B cell (primary cell): ENCODE measurements around the gene IFNA13. TPM values are rescaled to one million over a fixed set of nuclear protein-coding genes. Genes with fewer than 3 reads are reported as not detected.

Experiments
- ATAC-seq: fragments of 200-7000 bp; cut with Tn5 transposase; one replicate; pipeline ENCODE4 v1.10.0; 2021; ENCODE audit warnings: low read depth, mild to moderate bottlenecking, moderate number of reproducible peaks, moderate library complexity
- CTCF ChIA-PET: fragments of 350-600 bp; sonication (Branson Sonifier 250); formaldehyde crosslinking; loops from one replicate; lab custom pipeline; 2021; ENCODE audit warnings: antibody characterized with exemption, inconsistent platforms; lab: Charles Lee
- POLR2A ChIA-PET: fragments of 350-600 bp; sonication (Branson Sonifier 250); formaldehyde crosslinking; loops from one replicate; lab custom pipeline; 2021; ENCODE audit warnings: antibody characterized with exemption; lab: Charles Lee
- DNase-seq: peaks from one replicate; pipeline ENCODE4 v3.0.0; 2013
- H2AFZ ChIP-seq: 2 replicates; pipeline ENCODE4 v1.6.1; 2012; ENCODE audit warnings: mild to moderate bottlenecking, low read depth, low read length; ENCODE audit not compliant: insufficient read depth, poor library complexity, severe bottlenecking
- H3K27ac ChIP-seq, 2 donors: 1 replicate in 1 of 2; 2 replicates in 1 of 2; pipeline ENCODE4 v1.5.1; 2012 to 2013; ENCODE audit warnings: low read length in 2 of 2, mild to moderate bottlenecking in 2 of 2, moderate library complexity in 1 of 2
- H3K27me3 ChIP-seq, 4 experiments: fragments of 200-600 bp in 1 of 4; sonication (generic) in 1 of 4; replicated peaks in 1 of 4; 1 replicate in 2 of 4; 2 replicates in 2 of 4; pipeline versions ENCODE4 v1.6.1 to v1.7.0; 2013 to 2016; ENCODE audit warnings: low read length in 3 of 4, mild to moderate bottlenecking in 2 of 4, mixed read lengths in 1 of 4, moderate library complexity in 1 of 4; ENCODE audit not compliant: insufficient read depth in 4 of 4, control insufficient read depth in 3 of 4; ENCODE audit errors: control extremely low read depth in 1 of 4
- H3K36me3 ChIP-seq, 2 experiments: replicated peaks in 1 of 2; 1 replicate in 1 of 2; 2 replicates in 1 of 2; pipeline versions ENCODE4 v1.6.1 to v1.7.1; 2013; ENCODE audit warnings: low read length in 1 of 2; ENCODE audit not compliant: insufficient read depth in 2 of 2, control insufficient read depth in 1 of 2; ENCODE audit errors: control extremely low read depth in 1 of 2, extremely low read depth in 1 of 2
- H3K4me1 ChIP-seq, 2 donors: fragments of 200-600 bp in 1 of 2; sonication (generic) in 1 of 2; 1 replicate in 1 of 2; 2 replicates in 1 of 2; pipeline versions ENCODE4 v1.5.1 to v1.6.1; 2013 to 2017; ENCODE audit warnings: low read length in 2 of 2; ENCODE audit not compliant: control insufficient read depth in 2 of 2, insufficient read depth in 2 of 2
- H3K4me2 ChIP-seq: replicated peaks from 2 replicates; pipeline ENCODE3; 2012; ENCODE audit warnings: mild to moderate bottlenecking, low read depth, low read length; ENCODE audit not compliant: poor library complexity, severe bottlenecking
- H3K4me3 ChIP-seq, 5 experiments: fragments of 200-600 bp in 1 of 5; sonication (generic) in 1 of 5; 1 replicate in 3 of 5; 2 replicates in 2 of 5; pipeline versions ENCODE4 v1.5.1 to v1.7.0; 2011 to 2016; ENCODE audit warnings: low read length in 4 of 5, mild to moderate bottlenecking in 4 of 5, low read depth in 2 of 5, control low read depth in 1 of 5, moderate library complexity in 1 of 5; ENCODE audit not compliant: insufficient read depth in 1 of 5; ENCODE audit errors: control extremely low read depth in 1 of 5, extremely low read depth in 1 of 5
- H3K79me2 ChIP-seq: fragments of 200-600 bp; sonication (generic); one replicate; pipeline ENCODE4 v1.6.0; 2016; ENCODE audit warnings: low read length; ENCODE audit not compliant: control insufficient read depth, insufficient read depth
- H3K9ac ChIP-seq: fragments of 200-600 bp; sonication (generic); 2 replicates; pipeline ENCODE4 v1.6.1; 2017; ENCODE audit warnings: mild to moderate bottlenecking, low read length, moderate library complexity
- H3K9me3 ChIP-seq, 3 donors: one replicate each; pipeline versions ENCODE4 v1.6.1 to v1.7.1; 2013; ENCODE audit warnings: low read length in 2 of 3; ENCODE audit not compliant: control insufficient read depth in 2 of 3, insufficient read depth in 1 of 3; ENCODE audit errors: control extremely low read depth in 1 of 3
- H4K20me1 ChIP-seq: 2 replicates; pipeline ENCODE4 v1.6.0; 2012; ENCODE audit warnings: mild to moderate bottlenecking, low read length; ENCODE audit not compliant: insufficient read depth, control insufficient read depth, poor library complexity, severe bottlenecking
- H3K27ac Mint-ChIP-seq: one replicate; pipeline ENCODE4 v1.8.0; 2021; ENCODE audit warnings: mixed read lengths
- H3K27me3 Mint-ChIP-seq: one replicate; pipeline ENCODE4 v1.8.0; 2021; ENCODE audit warnings: mixed read lengths
- H3K4me1 Mint-ChIP-seq: one replicate; pipeline ENCODE4 v1.8.0; 2021; ENCODE audit warnings: mixed read lengths
- H3K4me3 Mint-ChIP-seq: one replicate; pipeline ENCODE4 v1.8.0; 2021; ENCODE audit warnings: mixed read lengths
- H3K9me3 Mint-ChIP-seq: one replicate; pipeline ENCODE4 v1.8.0; 2022; ENCODE audit warnings: mixed read lengths; ENCODE audit not compliant: insufficient read depth
- CTCF ChIP-seq: fragments of 200-600 bp; IDR thresholded peaks from one replicate; pipeline ENCODE4 v1.8.0; 2022; ENCODE audit warnings: antibody characterized with exemption, mild to moderate bottlenecking
- EZH2 ChIP-seq: IDR thresholded peaks from 2 replicates; pipeline ENCODE4 v1.6.1; 2012; ENCODE audit warnings: borderline replicate concordance, low read depth, mild to moderate bottlenecking, moderate library complexity, low read length; ENCODE audit not compliant: insufficient read depth, poor library complexity, severe bottlenecking
- WGBS: methylation state at CpG from one replicate; pipeline ENCODE4 v1.1.5; 2013; ENCODE audit warnings: missing lambda C conversion rate; ENCODE audit not compliant: insufficient coverage; 5-methylcytosine and 5-hydroxymethylcytosine counted together
- intact Hi-C: fragments of 100-400 bp; cut with micrococcal nuclease; formaldehyde crosslinking; loops from one replicate; pipeline ENCODE4 v1.10.0; 2022
- polyA plus RNA-seq: library from polyadenylated mRNA; depleted of rRNA; stranded (reverse); fragments of >200 nt; gene quantifications from 2 replicates; pipeline ENCODE4 v1.2.3, GENCODE V29; 2012
- total RNA-seq, 2 donors: library from RNA; stranded (reverse); fragments of 120-200 nt in 1 of 2; gene quantifications; 1 replicate in 1 of 2; 2 replicates in 1 of 2; pipeline versions ENCODE4 v1.2.3 to v1.2.4, GENCODE V29; 2013 to 2022

IFNA13 gene
- total and polyA plus RNA-seq, 2 donors (not counting 1 experiment from before 2014, with no cell fraction given) = not detected

- peaks cover 0 to 7% of the 10 kb centered on the region in 2 experiments for H3K36me3 ChIP-seq
- no peaks in the 10 kb centered on the region for H3K27me3 ChIP-seq
- H3K9me3 ChIP-seq = no peaks in the 10 kb centered on the region
- H3K27ac ChIP-seq = no peak overlapping the region
- peak; percentile 64 for ATAC-seq
- CTCF ChIA-PET = interaction anchor here (0.6 to 10.2 kb wide), 21 partner anchors 8 to 921 kb away, joined by 3 to 92 read pairs (median 4); no protein-coding TSS in a partner anchor
- peaks cover 9% of the 10 kb centered on the region for H3K27me3 Mint-ChIP-seq
- intact Hi-C loops = loop anchor here (1.0 to 2.0 kb wide), 2 partner anchors 137 to 471 kb away; no protein-coding TSS in a partner anchor
- TF ChIP-seq EZH2 = no peak
- TF ChIP-seq CTCF = peak; percentile 83
- no peak overlapping the region for H3K4me2 ChIP-seq
- no peaks in the 10 kb centered on the region for H3K9me3 Mint-ChIP-seq
- H3K9ac ChIP-seq = no peak overlapping the region
- H3K27ac Mint-ChIP-seq = no peak overlapping the region
- H3K4me1 Mint-ChIP-seq = peaks cover 4% of the 10 kb centered on the region
- H3K4me3 ChIP-seq = no peak overlapping the region
- 83% methylated on average over 1 of the region's 7 CpGs for WGBS
- POLR2A ChIA-PET = no interaction called here
- no peak overlapping the region for H2AFZ ChIP-seq
- peak; percentile 48 for DNase-seq
- H3K4me1 ChIP-seq = no peaks in the 10 kb centered on the region
- H3K79me2 ChIP-seq = no peaks in the 10 kb centered on the region
- H4K20me1 ChIP-seq = no peaks in the 10 kb centered on the region
- H3K4me3 Mint-ChIP-seq = no peak overlapping the region
Observed at GRCh38 chr9:21317956-21318923, 49.6 kb downstream of the IFNA13 start.

Other genes starting within 250 kb of the IFNA13 start
- gene IFNW1, start 226.2 kb downstream of the IFNA13 start, total RNA-seq = not detected in 2 replicates
- not detected in 2 replicates for gene IFNW1, start 226.2 kb downstream of the IFNA13 start, polyA plus RNA-seq
- not detected in 2 replicates for gene IFNA21, start 201.4 kb downstream of the IFNA13 start, total RNA-seq
- gene IFNA21, start 201.4 kb downstream of the IFNA13 start, polyA plus RNA-seq = not detected in 2 replicates
- not detected in 2 replicates for gene IFNA4, start 180.5 kb downstream of the IFNA13 start, total RNA-seq
- not detected in 2 replicates for gene IFNA4, start 180.5 kb downstream of the IFNA13 start, polyA plus RNA-seq
- not detected in 2 replicates for gene IFNA7, start 165.9 kb downstream of the IFNA13 start, total RNA-seq
- not detected in 2 replicates for gene IFNA7, start 165.9 kb downstream of the IFNA13 start, polyA plus RNA-seq
- gene IFNA10, start 160.9 kb downstream of the IFNA13 start, total RNA-seq = not detected in 2 replicates
- gene IFNA10, start 160.9 kb downstream of the IFNA13 start, polyA plus RNA-seq = not detected in 2 replicates
- gene IFNA16, start 150.7 kb downstream of the IFNA13 start, total RNA-seq = not detected in 2 replicates
- gene IFNA16, start 150.7 kb downstream of the IFNA13 start, polyA plus RNA-seq = not detected in 2 replicates
- not detected in 2 replicates for gene IFNA17, start 139.8 kb downstream of the IFNA13 start, total RNA-seq
- gene IFNA17, start 139.8 kb downstream of the IFNA13 start, polyA plus RNA-seq = not detected in 2 replicates
- not detected in 2 replicates for gene IFNA14, start 128.1 kb downstream of the IFNA13 start, total RNA-seq
- not detected in 2 replicates for gene IFNA14, start 128.1 kb downstream of the IFNA13 start, polyA plus RNA-seq
- not detected in 2 replicates for gene IFNA5, start 62.7 kb downstream of the IFNA13 start, total RNA-seq
- not detected in 2 replicates for gene IFNA5, start 62.7 kb downstream of the IFNA13 start, polyA plus RNA-seq
- gene KLHL9, start 32.7 kb downstream of the IFNA13 start, total RNA-seq = 17.5 and 17.6 TPM in 2 replicates
- 4.3 and 4.8 TPM in 2 replicates for gene KLHL9, start 32.7 kb downstream of the IFNA13 start, polyA plus RNA-seq
- not detected in 2 replicates for gene IFNA6, start 17.2 kb downstream of the IFNA13 start, total RNA-seq
- not detected in 2 replicates for gene IFNA6, start 17.2 kb downstream of the IFNA13 start, polyA plus RNA-seq
- gene IFNA2, start 17.3 kb upstream of the IFNA13 start, total RNA-seq = not detected in 2 replicates
- gene IFNA2, start 17.3 kb upstream of the IFNA13 start, polyA plus RNA-seq = not detected in 2 replicates
- not detected in 2 replicates for gene IFNA8, start 41.1 kb upstream of the IFNA13 start, total RNA-seq
- gene IFNA8, start 41.1 kb upstream of the IFNA13 start, polyA plus RNA-seq = not detected in 2 replicates
- not detected in 2 replicates for gene IFNA1, start 72.4 kb upstream of the IFNA13 start, total RNA-seq
- gene IFNA1, start 72.4 kb upstream of the IFNA13 start, polyA plus RNA-seq = not detected in 2 replicates
- not detected in 2 replicates for gene IFNE, start 114.3 kb upstream of the IFNA13 start, total RNA-seq
- not detected in 2 replicates for gene IFNE, start 114.3 kb upstream of the IFNA13 start, polyA plus RNA-seq